ENCODE measurements around the gene VSNL1.

VSNL1 gene

DNA sequence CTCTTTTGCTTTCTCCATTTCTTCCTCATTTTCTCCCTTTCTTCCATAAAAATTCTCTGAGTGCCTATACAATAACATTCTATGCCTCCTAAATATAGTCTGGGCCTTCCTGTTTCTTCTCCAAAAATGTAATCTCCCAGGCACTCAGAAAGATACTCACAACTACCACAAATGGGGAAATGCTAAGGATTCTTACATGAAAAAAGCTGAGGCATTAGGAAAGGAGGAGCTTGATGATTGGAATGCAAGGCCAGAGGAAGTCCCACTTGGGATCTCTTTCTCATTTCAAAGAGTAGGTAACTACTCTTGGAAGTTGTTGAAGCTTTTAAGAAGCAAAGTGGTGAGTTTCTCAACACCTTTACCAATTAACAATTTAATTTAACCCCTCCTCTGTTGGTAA, 3.4 kb downstream of the VSNL1 start:
- Histone ChIP-seq H2AFZ (ENCODE audit: low read length) (no peak overlapping the region), H3K9me2 (replicated peaks; ENCODE audit: low read depth, low read length) (no peaks in the 10 kb centered on the region), H3K9me3 (ENCODE audit: insufficient read depth, low read depth, low read length) (no peaks in the 10 kb centered on the region), H4K20me1 (ENCODE audit: insufficient read depth, low read length, poor library complexity, severe bottlenecking) (no peaks in the 10 kb centered on the region), H3K4me2 (ENCODE audit: low read depth, low read length, poor library complexity, severe bottlenecking) (no peak overlapping the region), H3K4me3 (ENCODE audit: low read length, poor library complexity, severe bottlenecking) (no peak overlapping the region), H3F3A (ENCODE audit: low read depth) (no peaks in the 10 kb centered on the region), H3K27me3 (ENCODE audit: insufficient read depth, low read length, poor library complexity, severe bottlenecking) (no peaks in the 10 kb centered on the region), H3K9ac (ENCODE audit: low read depth, low read length, poor library complexity, severe bottlenecking) (no peak overlapping the region), H3K79me2 (ENCODE audit: insufficient read depth, low read length) (no peaks in the 10 kb centered on the region), H3K4me1 (ENCODE audit: insufficient read depth, low read length, poor library complexity, severe bottlenecking) (no peaks in the 10 kb centered on the region), H3K36me3 (ENCODE audit: insufficient read depth, low read length) (no peaks in the 10 kb centered on the region)
- no peak for TF ChIP-seq CTCF (conservative IDR thresholded peaks at IDR 0.05; ENCODE audit: low read length)
- no peak for TF ChIP-seq EZH2phosphoT487 (IDR thresholded peaks at IDR 0.05; ENCODE audit: borderline replicate concordance)

DNA sequence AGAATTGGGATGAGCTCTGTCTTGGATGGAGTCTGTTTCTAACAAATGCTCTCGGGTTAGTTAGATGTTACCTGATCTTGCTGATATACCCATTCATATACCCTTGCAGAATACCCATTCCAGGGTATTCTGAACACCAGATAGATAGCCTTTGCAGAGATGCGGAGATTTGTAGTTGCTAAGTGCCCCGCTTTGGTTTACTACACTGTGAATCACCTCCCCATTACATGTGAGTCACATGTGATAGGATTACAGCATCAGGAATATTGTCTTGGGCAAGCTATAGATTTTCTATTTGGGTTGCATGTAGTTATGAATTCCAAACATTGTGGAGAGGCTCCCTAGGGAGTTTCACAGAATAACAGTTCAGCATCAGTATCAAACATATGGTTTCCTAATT, 3.8 kb downstream of the VSNL1 start:
- H3K4me1 ChIP-seq (ENCODE audit: insufficient read depth, low read length, poor library complexity, severe bottlenecking), result no peaks in the 10 kb centered on the region
- no peak overlapping the region for H2AFZ ChIP-seq (ENCODE audit: low read length)
- no peaks in the 10 kb centered on the region for H4K20me1 ChIP-seq (ENCODE audit: insufficient read depth, low read length, poor library complexity, severe bottlenecking)
- no peak for TF ChIP-seq CTCF (conservative IDR thresholded peaks at IDR 0.05; ENCODE audit: low read length)
- TF ChIP-seq EZH2phosphoT487 (IDR thresholded peaks at IDR 0.05; ENCODE audit: borderline replicate concordance), result no peak
- H3K27me3 ChIP-seq (ENCODE audit: insufficient read depth, low read length, poor library complexity, severe bottlenecking), result no peaks in the 10 kb centered on the region
- no peak overlapping the region for H3K4me2 ChIP-seq (ENCODE audit: low read depth, low read length, poor library complexity, severe bottlenecking)
- H3K9me2 ChIP-seq (replicated peaks; ENCODE audit: low read depth, low read length), result no peaks in the 10 kb centered on the region
- no peak overlapping the region for H3K9ac ChIP-seq (ENCODE audit: low read depth, low read length, poor library complexity, severe bottlenecking)
- H3K79me2 ChIP-seq (ENCODE audit: insufficient read depth, low read length), result no peaks in the 10 kb centered on the region
- H3K4me3 ChIP-seq (ENCODE audit: low read length, poor library complexity, severe bottlenecking), result no peak overlapping the region
- H3F3A ChIP-seq (ENCODE audit: low read depth), result no peaks in the 10 kb centered on the region
- H3K36me3 ChIP-seq (ENCODE audit: insufficient read depth, low read length), result no peaks in the 10 kb centered on the region
- no peaks in the 10 kb centered on the region for H3K9me3 ChIP-seq (ENCODE audit: insufficient read depth, low read depth, low read length)

DNA sequence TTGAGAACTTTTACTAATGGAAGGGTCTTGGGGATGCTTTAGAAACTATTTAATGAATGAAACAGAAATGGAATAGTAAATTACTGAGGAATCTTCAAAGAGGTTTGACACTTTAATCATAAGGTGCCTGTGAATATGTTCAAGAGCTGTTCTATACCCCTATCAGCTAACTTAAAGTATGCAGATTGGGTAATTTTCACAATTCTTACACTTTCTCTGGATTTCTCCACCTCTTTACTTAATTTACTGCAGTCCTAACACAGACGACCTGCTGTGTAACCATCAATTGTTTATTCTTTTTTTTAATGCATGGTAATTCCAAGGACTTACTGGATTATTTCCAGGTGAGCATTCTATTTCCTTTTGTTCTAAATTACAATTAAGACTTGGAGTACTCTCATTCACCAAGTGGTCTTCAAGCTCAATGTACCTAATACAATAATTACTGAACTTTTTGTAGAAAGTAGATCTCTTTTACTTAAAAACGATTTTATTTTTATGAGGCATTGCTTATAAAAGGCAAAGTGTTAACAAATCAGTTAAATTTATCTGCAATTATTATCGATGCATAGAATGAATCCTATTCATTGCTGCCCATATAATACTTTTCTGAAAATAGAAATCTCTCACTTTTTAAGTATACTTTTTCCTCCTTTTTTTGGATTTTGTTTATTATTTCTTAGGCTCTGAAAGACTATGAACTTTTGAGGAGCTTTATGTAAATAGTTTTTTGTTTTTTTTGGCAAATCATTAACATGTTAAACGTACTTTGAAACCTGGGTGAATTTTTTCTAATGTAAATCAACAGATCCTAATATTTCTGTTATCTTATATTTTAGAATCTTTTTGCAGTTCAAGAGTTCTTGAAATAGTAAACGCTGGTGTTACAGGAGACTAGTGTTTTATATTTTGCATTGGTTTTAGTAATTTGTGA, 5.5 kb downstream of the VSNL1 start:
- no peaks in the 10 kb centered on the region for H3K36me3 ChIP-seq (ENCODE audit: insufficient read depth, low read length)
- no peaks in the 10 kb centered on the region for H3K9me3 ChIP-seq (ENCODE audit: insufficient read depth, low read depth, low read length)
- no peaks in the 10 kb centered on the region for H3K4me1 ChIP-seq (ENCODE audit: insufficient read depth, low read length, poor library complexity, severe bottlenecking)
- H3K9me2 ChIP-seq (replicated peaks; ENCODE audit: low read depth, low read length), result no peaks in the 10 kb centered on the region
- no peak overlapping the region for H3K4me3 ChIP-seq (ENCODE audit: low read length, poor library complexity, severe bottlenecking)
- H2AFZ ChIP-seq (ENCODE audit: low read length), result no peak overlapping the region
- H3F3A ChIP-seq (ENCODE audit: low read depth), result no peaks in the 10 kb centered on the region
- H3K4me2 ChIP-seq (ENCODE audit: low read depth, low read length, poor library complexity, severe bottlenecking), result no peak overlapping the region
- no peaks in the 10 kb centered on the region for H3K79me2 ChIP-seq (ENCODE audit: insufficient read depth, low read length)
- H3K27me3 ChIP-seq (ENCODE audit: insufficient read depth, low read length, poor library complexity, severe bottlenecking), result no peaks in the 10 kb centered on the region
- no peaks in the 10 kb centered on the region for H4K20me1 ChIP-seq (ENCODE audit: insufficient read depth, low read length, poor library complexity, severe bottlenecking)
- no peak overlapping the region for H3K9ac ChIP-seq (ENCODE audit: low read depth, low read length, poor library complexity, severe bottlenecking)
- TF ChIP-seq CTCF (conservative IDR thresholded peaks at IDR 0.05; ENCODE audit: low read length) (no peak), EZH2phosphoT487 (IDR thresholded peaks at IDR 0.05; ENCODE audit: borderline replicate concordance) (no peak)

Data from Loucy (cell line).